HL-60 (cell line): ENCODE measurements around the gene KRT86.

Source experiments
- CTCF ChIP-seq: IDR thresholded peaks from one replicate; pipeline ENCODE4 v1.5.1; 2011; ENCODE audit warnings: low read length, control low read depth, inconsistent platforms; ENCODE audit not compliant: insufficient read depth
- GABPA ChIP-seq: IDR thresholded peaks from 2 replicates; pipeline ENCODE4 v1.6.1; 2012; ENCODE audit warnings: low read depth
- POLR2AphosphoS5 ChIP-seq: IDR thresholded peaks from 2 replicates; pipeline ENCODE4 v1.6.1; 2012; ENCODE audit warnings: low read depth
- TF ChIP-seq, protein P1 (sequence below): IDR thresholded peaks from 2 replicates; pipeline ENCODE4 v1.6.1; 2012; ENCODE audit warnings: low read depth; ENCODE audit not compliant: insufficient replicate concordance

GRCh38 chr12:52271158-52271557, 3.3 kb upstream of the KRT86 start:
- TF ChIP-seq CTCF (no peak), POLR2AphosphoS5 (no peak), GABPA (no peak)
- TF ChIP-seq, protein P1, sequence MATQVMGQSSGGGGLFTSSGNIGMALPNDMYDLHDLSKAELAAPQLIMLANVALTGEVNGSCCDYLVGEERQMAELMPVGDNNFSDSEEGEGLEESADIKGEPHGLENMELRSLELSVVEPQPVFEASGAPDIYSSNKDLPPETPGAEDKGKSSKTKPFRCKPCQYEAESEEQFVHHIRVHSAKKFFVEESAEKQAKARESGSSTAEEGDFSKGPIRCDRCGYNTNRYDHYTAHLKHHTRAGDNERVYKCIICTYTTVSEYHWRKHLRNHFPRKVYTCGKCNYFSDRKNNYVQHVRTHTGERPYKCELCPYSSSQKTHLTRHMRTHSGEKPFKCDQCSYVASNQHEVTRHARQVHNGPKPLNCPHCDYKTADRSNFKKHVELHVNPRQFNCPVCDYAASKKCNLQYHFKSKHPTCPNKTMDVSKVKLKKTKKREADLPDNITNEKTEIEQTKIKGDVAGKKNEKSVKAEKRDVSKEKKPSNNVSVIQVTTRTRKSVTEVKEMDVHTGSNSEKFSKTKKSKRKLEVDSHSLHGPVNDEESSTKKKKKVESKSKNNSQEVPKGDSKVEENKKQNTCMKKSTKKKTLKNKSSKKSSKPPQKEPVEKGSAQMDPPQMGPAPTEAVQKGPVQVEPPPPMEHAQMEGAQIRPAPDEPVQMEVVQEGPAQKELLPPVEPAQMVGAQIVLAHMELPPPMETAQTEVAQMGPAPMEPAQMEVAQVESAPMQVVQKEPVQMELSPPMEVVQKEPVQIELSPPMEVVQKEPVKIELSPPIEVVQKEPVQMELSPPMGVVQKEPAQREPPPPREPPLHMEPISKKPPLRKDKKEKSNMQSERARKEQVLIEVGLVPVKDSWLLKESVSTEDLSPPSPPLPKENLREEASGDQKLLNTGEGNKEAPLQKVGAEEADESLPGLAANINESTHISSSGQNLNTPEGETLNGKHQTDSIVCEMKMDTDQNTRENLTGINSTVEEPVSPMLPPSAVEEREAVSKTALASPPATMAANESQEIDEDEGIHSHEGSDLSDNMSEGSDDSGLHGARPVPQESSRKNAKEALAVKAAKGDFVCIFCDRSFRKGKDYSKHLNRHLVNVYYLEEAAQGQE, result no peak
